Measurements from ENCODE around the gene DUOXA1. TPM values are rescaled to one million over a fixed set of nuclear protein-coding genes. Genes with fewer than 3 reads are reported as not detected.

Gene DUOXA1
- total RNA-seq, 1 donor from 2014 or later, result 3.2 TPM

- no peaks in the 10 kb centered on the region for H3K9me3 Mint-ChIP-seq
- no peak overlapping the region for H3K27ac Mint-ChIP-seq
- no peak for DNase-seq (ENCODE audit: extremely low spot score, unreplicated experiment)
- H3K4me3 Mint-ChIP-seq, result no peak overlapping the region
- peaks cover 4% of the 10 kb centered on the region for H3K4me1 Mint-ChIP-seq (ENCODE audit: unreplicated experiment)
- no peaks in the 10 kb centered on the region for H3K27me3 Mint-ChIP-seq
- TF ChIP-seq CTCF (conservative IDR thresholded peaks at IDR 0.05), result no peak
- H3K36me3 Mint-ChIP-seq, result peaks cover 3% of the 10 kb centered on the region
Measured at GRCh38 chr15:45169608-45170480, 40.2 kb upstream of the DUOXA1 start.

- Mint-ChIP-seq H3K27me3 (no peaks in the 10 kb centered on the region), H3K36me3 (peaks cover 3% of the 10 kb centered on the region), H3K9me3 (no peaks in the 10 kb centered on the region), H3K27ac (peak overlapping the region; percentile 36), H3K4me1 (ENCODE audit: unreplicated experiment) (peaks cover 4% of the 10 kb centered on the region), H3K4me3 (no peak overlapping the region)
- DNase-seq (ENCODE audit: extremely low spot score, unreplicated experiment), result no peak
- no peak for TF ChIP-seq CTCF (conservative IDR thresholded peaks at IDR 0.05)
Measured at GRCh38 chr15:45168751-45169551, 39.3 kb upstream of the DUOXA1 start.

GRCh38 chr15:45168286-45168685, 38.6 kb upstream of the DUOXA1 start:
- H3K36me3 Mint-ChIP-seq, result peaks cover 3% of the 10 kb centered on the region
- DNase-seq (ENCODE audit: extremely low spot score, unreplicated experiment), result no peak
- H3K9me3 Mint-ChIP-seq, result no peaks in the 10 kb centered on the region
- no peak overlapping the region for H3K4me3 Mint-ChIP-seq
- peaks cover 6% of the 10 kb centered on the region for H3K4me1 Mint-ChIP-seq (ENCODE audit: unreplicated experiment)
- no peak overlapping the region for H3K27ac Mint-ChIP-seq
- TF ChIP-seq CTCF (conservative IDR thresholded peaks at IDR 0.05), result no peak
- H3K27me3 Mint-ChIP-seq, result no peaks in the 10 kb centered on the region

- peak overlapping the region; percentile 74 for H3K4me3 Mint-ChIP-seq
- peaks cover 10% of the 10 kb centered on the region for H3K4me1 Mint-ChIP-seq (ENCODE audit: unreplicated experiment)
- DNase-seq (ENCODE audit: extremely low spot score, unreplicated experiment), result no peak
- H3K9me3 Mint-ChIP-seq, result no peaks in the 10 kb centered on the region
- H3K27ac Mint-ChIP-seq, result peak overlapping the region; percentile 69
- H3K27me3 Mint-ChIP-seq, result no peaks in the 10 kb centered on the region
- peak; percentile 4 for TF ChIP-seq CTCF (conservative IDR thresholded peaks at IDR 0.05)
- peaks cover 3% of the 10 kb centered on the region for H3K36me3 Mint-ChIP-seq
Measured at GRCh38 chr15:45167631-45168205, 38.0 kb upstream of the DUOXA1 start.

GRCh38 chr15:45166834-45167630, 37.4 kb upstream of the DUOXA1 start:
- peaks cover 3% of the 10 kb centered on the region for H3K36me3 Mint-ChIP-seq
- no peaks in the 10 kb centered on the region for H3K9me3 Mint-ChIP-seq
- H3K27me3 Mint-ChIP-seq, result no peaks in the 10 kb centered on the region
- peak overlapping the region; percentile 74 for H3K4me3 Mint-ChIP-seq
- peak overlapping the region; percentile 69 for H3K27ac Mint-ChIP-seq
- TF ChIP-seq CTCF (conservative IDR thresholded peaks at IDR 0.05), result peak; percentile 74
- peaks cover 10% of the 10 kb centered on the region for H3K4me1 Mint-ChIP-seq (ENCODE audit: unreplicated experiment)
- DNase-seq (ENCODE audit: extremely low spot score, unreplicated experiment), result peak; percentile 87
